GM19099 (cell line): ENCODE measurements around the gene ADSS1.

Source experiments
- POLR2A ChIP-seq: IDR thresholded peaks from 3 replicates; pipeline ENCODE4 v1.6.1; 2011; ENCODE audit warnings: low read depth; ENCODE audit not compliant: insufficient read length; ENCODE audit errors: extremely low read depth

Gene ADSS1

GRCh38 chr14:104730487-104730886 is 6.5 kb downstream of the ADSS1 start:
- no peak for TF ChIP-seq POLR2A

- TF ChIP-seq POLR2A, result no peak
These were observed 7.6 kb downstream of the ADSS1 start for GRCh38 chr14:104731320-104732294.

GRCh38 chr14:104732355-104732804 is 8.4 kb downstream of the ADSS1 start:
- TF ChIP-seq POLR2A, result no peak

DNA sequence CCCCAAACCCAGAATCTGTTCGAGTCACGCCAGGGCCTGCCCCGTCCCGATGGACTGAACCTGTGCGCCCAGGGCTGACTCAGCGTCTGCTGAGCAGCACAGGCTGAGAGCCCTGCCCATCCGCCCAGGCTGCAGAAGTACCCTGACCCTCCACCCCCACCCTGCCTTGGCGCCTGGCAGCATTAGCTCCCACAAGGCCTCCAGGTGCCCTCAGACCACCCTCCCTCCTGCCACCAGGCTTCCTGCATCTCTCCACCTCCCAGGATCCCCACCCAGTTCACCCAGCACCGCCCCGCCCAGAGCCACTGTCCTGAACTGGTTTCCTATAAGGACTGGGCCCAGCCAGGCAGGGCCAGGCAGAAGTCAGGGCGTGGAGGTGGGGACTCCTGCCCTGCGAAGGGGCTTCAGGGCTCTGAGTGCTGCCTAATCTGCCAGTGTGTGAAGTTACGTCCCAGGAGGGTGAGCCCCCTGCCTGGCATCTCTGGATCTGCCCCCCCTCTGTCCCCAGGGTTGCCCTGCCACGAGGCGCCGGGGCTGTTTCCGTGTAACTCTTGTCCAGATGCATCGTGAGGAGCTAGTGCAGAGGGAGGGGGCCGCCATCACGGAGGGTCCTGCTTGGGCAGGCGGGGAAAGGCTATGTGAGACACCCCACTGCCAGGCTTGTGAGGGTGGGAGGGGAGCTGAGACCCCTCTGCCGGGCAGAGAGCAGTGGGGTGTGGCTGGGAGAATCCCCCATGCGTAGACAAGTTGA is 9.1 kb downstream of the ADSS1 start:
- TF ChIP-seq POLR2A, result no peak

- TF ChIP-seq POLR2A, result no peak
These were observed 10.1 kb downstream of the ADSS1 start for GRCh38 chr14:104734051-104734587.

DNA sequence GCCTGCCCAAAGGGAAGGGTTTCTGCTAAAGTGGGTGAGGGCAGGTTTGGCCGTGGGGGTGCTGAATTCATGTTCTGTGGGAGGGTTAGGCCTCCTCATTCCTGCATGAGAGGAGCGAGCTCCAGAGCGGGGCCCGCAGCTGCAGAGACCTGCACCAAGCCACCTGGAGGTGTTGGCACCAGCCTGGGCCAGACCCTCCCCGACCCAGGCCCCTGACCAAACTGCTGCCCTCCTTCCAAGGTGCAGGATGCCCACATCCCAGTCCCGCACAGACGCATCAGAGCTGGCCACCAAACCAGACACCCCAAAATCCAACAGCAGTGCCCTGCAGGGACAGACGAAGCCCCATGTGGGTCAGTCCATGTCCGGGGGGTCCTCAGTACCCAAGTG is 10.6 kb downstream of the ADSS1 start:
- TF ChIP-seq POLR2A, result no peak

GRCh38 chr14:104734991-104735779 is 11.2 kb downstream of the ADSS1 start:
- no peak for TF ChIP-seq POLR2A

- TF ChIP-seq POLR2A, result no peak
These were observed 12.0 kb downstream of the ADSS1 start for GRCh38 chr14:104735830-104736642.

DNA sequence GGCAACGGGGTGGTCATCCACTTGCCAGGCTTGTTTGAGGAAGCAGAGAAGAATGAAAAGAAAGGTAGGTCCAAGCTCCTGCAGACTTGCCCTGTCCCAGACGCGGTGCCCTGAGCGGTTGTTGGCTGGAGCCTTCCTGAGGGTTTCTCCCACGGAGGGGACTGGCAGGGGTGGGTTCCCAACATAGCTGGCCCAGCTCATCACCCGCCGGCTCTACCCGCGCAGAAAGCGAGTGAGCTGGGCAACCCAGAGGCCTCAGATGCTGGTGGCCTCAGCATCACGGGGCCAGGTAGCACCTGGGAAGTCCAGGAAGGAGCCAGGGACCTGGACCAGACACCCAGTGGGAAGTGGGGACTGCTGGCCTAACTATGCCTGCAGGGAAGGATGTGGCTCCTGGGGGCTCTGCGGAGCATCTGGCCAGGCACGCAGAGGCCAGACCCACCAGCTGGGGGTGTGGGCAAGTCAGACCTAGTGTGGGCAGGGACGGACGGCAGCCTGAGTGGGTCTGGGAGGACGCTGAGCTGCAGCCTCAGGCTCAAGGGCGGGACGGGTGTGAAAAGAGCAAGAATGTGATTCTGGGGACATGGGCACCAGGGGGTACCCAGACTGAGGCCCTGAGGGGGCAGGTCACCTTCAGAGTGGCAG is 14.5 kb downstream of the ADSS1 start:
- TF ChIP-seq POLR2A, result no peak

- no peak for TF ChIP-seq POLR2A
These were observed 15.0 kb downstream of the ADSS1 start for GRCh38 chr14:104739026-104739425.

DNA sequence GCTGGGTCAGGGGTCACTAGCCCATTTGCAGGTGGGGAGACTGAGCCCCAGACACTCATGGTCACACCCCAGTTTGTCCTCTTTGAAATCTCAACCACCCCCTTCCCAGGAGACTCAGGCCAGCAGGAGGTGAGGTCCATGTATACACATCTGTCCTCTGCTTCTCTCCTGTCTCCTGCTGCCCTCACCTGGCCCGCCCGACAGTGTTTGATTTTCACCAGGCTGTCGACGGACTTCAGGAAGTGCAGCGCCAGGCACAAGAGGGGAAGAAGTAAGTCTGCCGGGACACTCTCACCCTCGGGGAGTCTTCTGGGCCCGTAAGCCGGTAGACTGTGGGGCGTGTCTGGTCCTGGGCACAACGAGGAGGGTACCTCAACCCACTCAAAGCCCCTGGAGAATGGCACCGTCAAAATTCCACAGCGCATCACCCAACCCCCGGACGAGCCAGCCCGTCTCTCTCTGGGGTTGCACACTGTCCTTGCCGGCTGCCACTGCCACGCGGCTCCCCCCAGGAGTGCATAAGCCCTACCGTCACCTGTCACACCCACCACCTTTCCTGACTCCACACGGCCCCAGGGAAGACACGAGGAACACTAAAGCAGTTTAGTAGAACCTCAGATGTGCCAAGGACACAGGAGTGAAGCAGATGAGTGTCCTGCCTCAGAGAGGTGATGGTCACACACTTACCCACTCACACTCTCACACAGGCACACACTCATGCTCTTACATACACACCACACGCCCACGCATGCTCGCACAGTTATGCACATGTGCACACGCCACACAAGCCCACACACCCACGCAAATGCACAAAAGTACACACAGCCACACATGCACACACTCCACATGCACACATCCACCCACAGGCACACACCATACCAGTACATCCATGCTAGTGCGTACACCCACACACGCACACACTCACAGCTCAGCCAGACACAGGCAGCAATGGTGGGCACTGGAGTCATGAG is 15.8 kb downstream of the ADSS1 start:
- TF ChIP-seq POLR2A, result no peak

GRCh38 chr14:104741108-104741802 is 17.2 kb downstream of the ADSS1 start:
- TF ChIP-seq POLR2A, result no peak
